Tibial artery (tissue), 4 donors: ENCODE measurements around the gene TEAD1.

Experiments
- DNase-seq, 2 donors: peaks; one replicate each; pipeline ENCODE4 v3.0.0-alpha.2; 2019
- H3K27ac ChIP-seq, 2 donors: fragments of 200-600 bp; sonication (generic) in 1 of 2; 1 replicate in 1 of 2; 2 replicates in 1 of 2; pipeline ENCODE4 v1.5.1; 2018 to 2019; ENCODE audit warnings: mild to moderate bottlenecking in 1 of 2
- H3K27me3 ChIP-seq, 2 donors: fragments of 200-600 bp; sonication (generic) in 1 of 2; one replicate each; pipeline versions ENCODE4 v1.5.1 to v1.6.0; 2016 to 2019
- H3K36me3 ChIP-seq, 3 donors: fragments of 200-600 bp; sonication (generic) in 2 of 3; one replicate each; pipeline ENCODE4 v1.5.1; 2016 to 2019; ENCODE audit warnings: mild to moderate bottlenecking in 2 of 3
- H3K4me1 ChIP-seq, 4 donors: fragments of 200-600 bp; sonication (generic) in 2 of 4; 1 replicate in 3 of 4; 2 replicates in 1 of 4; pipeline ENCODE4 v1.5.1; 2016 to 2019
- H3K4me3 ChIP-seq, 2 donors: fragments of 200-600 bp; sonication (generic) in 1 of 2; 1 replicate in 1 of 2; 2 replicates in 1 of 2; pipeline ENCODE4 v1.5.1; 2018 to 2019; ENCODE audit warnings: mild to moderate bottlenecking in 2 of 2
- H3K9me3 ChIP-seq, 3 donors: fragments of 200-600 bp; sonication (generic) in 1 of 3; one replicate each; pipeline ENCODE4 v1.5.1; 2016 to 2019
- intact Hi-C: fragments of 100-400 bp; cut with DNase I; formaldehyde crosslinking; loops from one replicate; pipeline ENCODE4 v1.15.0; 2023; ENCODE audit warnings: low total_unique reads
- TF ChIP-seq, protein P1 (sequence below), 2 experiments: fragments of 200-600 bp in 1 of 2; fragments of 450-650 bp in 1 of 2; IDR thresholded peaks; one replicate each; pipeline ENCODE4 v1.5.1; 2017 to 2019; ENCODE audit warnings: antibody characterized with exemption in 2 of 2, mild to moderate bottlenecking in 1 of 2, moderate library complexity in 1 of 2

The TEAD1 gene

GRCh38 chr11:12723421-12724300 lies 49.4 kb downstream of the TEAD1 start:
- TF ChIP-seq, protein P1, sequence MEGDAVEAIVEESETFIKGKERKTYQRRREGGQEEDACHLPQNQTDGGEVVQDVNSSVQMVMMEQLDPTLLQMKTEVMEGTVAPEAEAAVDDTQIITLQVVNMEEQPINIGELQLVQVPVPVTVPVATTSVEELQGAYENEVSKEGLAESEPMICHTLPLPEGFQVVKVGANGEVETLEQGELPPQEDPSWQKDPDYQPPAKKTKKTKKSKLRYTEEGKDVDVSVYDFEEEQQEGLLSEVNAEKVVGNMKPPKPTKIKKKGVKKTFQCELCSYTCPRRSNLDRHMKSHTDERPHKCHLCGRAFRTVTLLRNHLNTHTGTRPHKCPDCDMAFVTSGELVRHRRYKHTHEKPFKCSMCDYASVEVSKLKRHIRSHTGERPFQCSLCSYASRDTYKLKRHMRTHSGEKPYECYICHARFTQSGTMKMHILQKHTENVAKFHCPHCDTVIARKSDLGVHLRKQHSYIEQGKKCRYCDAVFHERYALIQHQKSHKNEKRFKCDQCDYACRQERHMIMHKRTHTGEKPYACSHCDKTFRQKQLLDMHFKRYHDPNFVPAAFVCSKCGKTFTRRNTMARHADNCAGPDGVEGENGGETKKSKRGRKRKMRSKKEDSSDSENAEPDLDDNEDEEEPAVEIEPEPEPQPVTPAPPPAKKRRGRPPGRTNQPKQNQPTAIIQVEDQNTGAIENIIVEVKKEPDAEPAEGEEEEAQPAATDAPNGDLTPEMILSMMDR (IDR thresholded peaks at IDR 0.05) = no peak
- no peak for DNase-seq
- Histone ChIP-seq H3K4me3 (no peak overlapping the region), H3K4me1 (peaks cover 0 to 32% (median 14%) of the 10 kb centered on the region in 4 donors), H3K27me3 (no peaks in the 10 kb centered on the region), H3K27ac (no peak overlapping the region), H3K9me3 (no peaks in the 10 kb centered on the region), H3K36me3 (no peaks in the 10 kb centered on the region)
- intact Hi-C loops = no loop called here

DNA sequence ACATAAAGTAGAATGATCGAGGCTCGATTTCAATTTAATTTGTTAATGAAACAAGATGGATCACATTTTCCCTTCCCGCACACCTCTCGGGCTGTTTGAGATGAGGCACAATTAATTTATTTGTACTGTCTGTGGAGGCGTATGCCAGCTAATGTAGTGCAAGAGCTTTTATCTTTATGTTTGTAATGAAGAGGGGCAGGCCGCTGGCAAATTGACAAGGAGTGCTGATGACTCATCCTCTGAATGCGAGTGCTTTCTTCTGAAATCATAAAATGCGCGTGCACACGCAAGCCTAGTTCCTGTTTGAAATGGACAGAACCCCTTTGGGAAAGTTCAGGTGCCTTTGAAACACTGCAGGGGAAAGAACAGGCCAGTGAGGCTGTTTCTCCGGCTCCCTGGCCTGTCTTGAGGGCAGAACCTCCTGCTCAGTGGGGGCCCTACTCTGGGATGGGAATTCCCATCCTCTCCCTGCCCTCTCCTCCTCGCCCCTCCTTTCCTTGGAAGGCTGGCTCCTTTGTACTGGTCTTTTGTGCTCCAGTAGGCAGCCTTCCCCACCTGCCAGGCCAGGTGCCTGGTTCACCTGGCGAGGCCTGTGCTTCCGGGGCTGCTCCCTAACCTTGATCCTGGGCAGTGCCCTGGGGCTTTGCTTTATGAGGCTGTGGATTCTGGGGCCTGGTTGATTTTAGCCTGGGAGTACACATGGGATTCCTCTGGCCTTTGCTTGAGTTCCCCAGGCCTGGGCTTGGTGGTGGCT lies 50.3 kb downstream of the TEAD1 start:
- intact Hi-C loops = no loop called here
- H3K4me1 ChIP-seq = peaks cover 0 to 35% (median 14%) of the 10 kb centered on the region in 4 donors
- H3K27me3 ChIP-seq = no peaks in the 10 kb centered on the region
- no peaks in the 10 kb centered on the region for H3K9me3 ChIP-seq
- H3K4me3 ChIP-seq = no peak overlapping the region
- TF ChIP-seq, protein P1 (IDR thresholded peaks at IDR 0.05) = no peak
- no peak overlapping the region for H3K27ac ChIP-seq
- no peaks in the 10 kb centered on the region for H3K36me3 ChIP-seq
- DNase-seq = peak in 1 of 2 donors; percentile 61

- H3K36me3 ChIP-seq = no peaks in the 10 kb centered on the region
- no peaks in the 10 kb centered on the region for H3K9me3 ChIP-seq
- no peak overlapping the region for H3K27ac ChIP-seq
- no peak for DNase-seq
- no peaks in the 10 kb centered on the region for H3K27me3 ChIP-seq
- no peak overlapping the region for H3K4me3 ChIP-seq
- TF ChIP-seq, protein P1 (IDR thresholded peaks at IDR 0.05) = no peak
- intact Hi-C loops = no loop called here
- H3K4me1 ChIP-seq = peaks cover 0 to 35% (median 14%) of the 10 kb centered on the region in 4 donors
Measured at GRCh38 chr11:12725055-12725862, 51.0 kb downstream of the TEAD1 start.

DNA sequence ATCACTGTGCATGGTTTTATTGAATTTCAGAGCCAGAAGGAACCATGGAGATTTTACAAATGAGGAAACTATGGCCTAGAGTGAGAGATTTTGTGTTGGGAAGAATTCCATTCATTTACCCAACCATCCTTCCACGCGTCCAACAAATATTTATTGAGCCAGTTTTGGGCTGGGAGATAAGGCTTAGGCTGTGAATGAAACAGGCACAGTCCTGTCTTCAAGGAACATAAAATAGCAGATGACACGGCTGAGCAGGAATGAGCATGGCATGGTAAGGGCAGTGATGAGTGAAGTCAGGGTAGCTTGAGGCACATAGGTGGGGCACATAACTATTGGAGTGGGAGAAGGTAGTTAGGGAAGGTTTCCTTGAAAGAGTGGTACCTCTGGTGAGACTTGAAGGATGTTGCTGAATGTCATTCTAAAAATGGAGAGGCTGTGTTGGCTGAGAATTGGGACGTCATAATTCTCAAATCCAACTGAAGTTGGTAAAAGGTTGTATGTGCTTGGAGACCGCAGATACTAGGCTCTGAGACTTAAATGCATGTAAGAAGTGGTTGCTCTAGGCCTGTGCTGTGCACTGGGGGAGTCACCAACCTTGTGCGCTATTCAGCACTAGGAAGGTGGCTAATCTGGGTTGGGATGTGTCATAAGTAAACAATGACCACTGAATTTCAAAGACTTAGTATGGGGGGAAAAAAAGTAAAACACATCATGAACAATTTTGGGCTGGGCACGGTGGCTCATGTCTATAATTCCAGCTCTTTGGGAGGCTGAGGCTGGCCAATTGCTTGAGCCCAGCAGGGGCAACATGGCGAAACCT lies 51.9 kb downstream of the TEAD1 start:
- intact Hi-C loops = no loop called here
- Histone ChIP-seq H3K27ac (no peak overlapping the region), H3K4me1 (peaks cover 0 to 35% (median 14%) of the 10 kb centered on the region in 4 donors)

More for the DNA sequence above, 51.9 kb downstream of the TEAD1 start:
- no peaks in the 10 kb centered on the region for H3K9me3 ChIP-seq
- no peaks in the 10 kb centered on the region for H3K36me3 ChIP-seq
- TF ChIP-seq, protein P1 (IDR thresholded peaks at IDR 0.05) = no peak
- H3K4me3 ChIP-seq = no peak overlapping the region
- DNase-seq = no peak
- H3K27me3 ChIP-seq = no peaks in the 10 kb centered on the region
